Transverse colon (tissue), 4 donors: ENCODE results near the gene DMRTB1. TPM values are rescaled to one million over a fixed set of nuclear protein-coding genes. Genes with fewer than 3 reads are reported as not detected.

Experiments
- DNase-seq: peaks from one replicate; pipeline ENCODE4 v3.0.0-alpha.2; 2019
- H3K27ac ChIP-seq, 4 donors: fragments of 200-600 bp; sonication (generic); 2 replicates each; pipeline ENCODE4 v1.5.1; 2016 to 2018; ENCODE audit warnings: inconsistent platforms in 4 of 4
- H3K27me3 ChIP-seq: fragments of 200-600 bp; sonication (generic); 2 replicates; pipeline ENCODE4 v1.5.1; 2017; ENCODE audit warnings: inconsistent platforms
- H3K36me3 ChIP-seq, 4 donors: fragments of 200-600 bp; sonication (generic); 2 replicates each; pipeline ENCODE4 v1.5.1; 2017 to 2019; ENCODE audit warnings: inconsistent platforms in 4 of 4
- H3K4me1 ChIP-seq, 4 donors: fragments of 200-600 bp; sonication (generic); 2 replicates each; pipeline ENCODE4 v1.5.1; 2017 to 2020; ENCODE audit warnings: inconsistent platforms in 4 of 4
- H3K4me3 ChIP-seq, 4 donors: fragments of 200-600 bp; sonication (generic); 1 replicate in 1 of 4; 2 replicates in 3 of 4; pipeline versions ENCODE4 v1.5.1 to v1.6.1; 2017 to 2019; ENCODE audit warnings: inconsistent platforms in 4 of 4
- H3K9me3 ChIP-seq, 2 donors: fragments of 200-600 bp; sonication (generic); 2 replicates each; pipeline ENCODE4 v1.5.1; 2017 to 2019; ENCODE audit warnings: inconsistent platforms in 2 of 2
- EP300 ChIP-seq: sonication (generic); formaldehyde crosslinking; IDR thresholded peaks from one replicate; pipeline ENCODE4 v1.6.1; 2017; ENCODE audit warnings: antibody characterized with exemption, low read depth
- POLR2A ChIP-seq: fragments of 450-650 bp; IDR thresholded peaks from one replicate; pipeline ENCODE4 v1.6.1; 2016; ENCODE audit warnings: antibody characterized with exemption, mild to moderate bottlenecking, moderate library complexity
- POLR2AphosphoS5 ChIP-seq, 3 donors: sonication (generic); formaldehyde crosslinking; IDR thresholded peaks; one replicate each; pipeline ENCODE4 v1.6.1; 2016; ENCODE audit warnings: antibody characterized with exemption in 3 of 3
- WGBS, 2 donors: methylation state at CpG; one replicate each; pipeline ENCODE4 v1.1.5; 2018; ENCODE audit warnings: low coverage in 1 of 2; 5-methylcytosine and 5-hydroxymethylcytosine counted together
- in situ Hi-C, 4 donors: fragments of 200-750 bp; cut with MboI; loops; one replicate each; pipeline versions ENCODE4 v1.15.0 to v1.15.1; 2017; ENCODE audit warnings: low sequenced_read_pairs in 3 of 4, low pct_ligation_motif_present in 1 of 4, low pct_unique_long_range_greater_than_20kb in 1 of 4
- intact Hi-C: fragments of 100-400 bp; cut with DNase I; formaldehyde crosslinking; loops from one replicate; pipeline ENCODE4 v1.15.1; 2023; ENCODE audit warnings: low total_unique reads
- total RNA-seq, 4 donors: library from RNA; depleted of rRNA; stranded (reverse); fragments of >200 nt; gene quantifications; one replicate each; pipeline ENCODE4 v1.1.0, GENCODE V29; 2016
- TF ChIP-seq, protein P1 (sequence below), 5 experiments: fragments of 200-600 bp in 3 of 5; fragments of 450-650 bp in 2 of 5; sonication (generic) in 3 of 5; IDR thresholded peaks; 1 replicate in 2 of 5; 2 replicates in 3 of 5; pipeline ENCODE4 v1.5.1; 2016 to 2017; ENCODE audit warnings: antibody characterized with exemption in 5 of 5, inconsistent platforms in 3 of 5, mild to moderate bottlenecking in 2 of 5, moderate library complexity in 1 of 5

DMRTB1 gene
- total RNA-seq, 4 donors from 2014 or later = not detected

DNA sequence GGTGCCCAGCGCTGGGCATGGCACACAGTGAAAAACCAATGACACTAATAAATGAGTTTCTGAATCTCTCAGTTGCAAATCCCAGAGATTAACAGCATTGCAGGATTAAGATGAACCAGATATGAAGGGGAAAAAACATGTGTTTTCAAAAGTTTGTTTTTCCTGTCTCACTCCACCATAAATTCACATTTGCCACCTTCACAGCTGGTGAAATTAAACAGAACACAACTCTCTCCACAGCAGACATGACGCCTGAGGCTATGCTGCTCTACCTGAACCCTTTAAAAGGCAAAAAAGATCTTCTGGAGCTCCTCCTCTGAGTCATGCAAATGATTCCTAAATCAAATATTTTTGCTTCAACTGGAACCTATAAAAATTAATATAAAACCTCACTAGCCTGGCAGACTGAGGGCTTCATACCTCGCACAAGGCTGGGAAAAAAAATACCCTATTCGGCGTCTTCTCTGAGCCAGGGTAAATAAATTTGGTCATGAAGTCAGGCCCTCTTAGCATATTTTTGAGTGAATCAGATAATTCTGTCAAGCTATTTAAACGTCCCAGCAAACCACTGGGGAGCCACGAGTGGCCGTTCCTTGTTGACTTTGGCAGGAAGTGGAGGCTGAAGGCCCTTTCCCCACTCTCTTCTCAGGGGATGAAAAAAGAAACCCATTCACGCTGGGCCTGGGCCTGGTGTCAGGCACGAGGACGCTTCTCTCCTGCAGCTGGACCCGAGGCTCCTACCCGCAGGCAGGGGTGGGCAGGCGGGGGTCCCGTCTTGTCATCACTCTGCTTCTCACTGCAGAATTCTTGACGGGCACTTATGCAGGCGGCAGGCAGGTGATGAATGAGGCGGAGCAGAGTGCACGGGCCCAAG, 53.0 kb downstream of the DMRTB1 start:
- in situ Hi-C loops (no loop called here), intact Hi-C loops (no loop called here)
- 68 to 81% methylated on average over 3 to 19 of the region's 19 CpGs for WGBS, 2 donors
- H3K36me3 ChIP-seq = no peaks in the 10 kb centered on the region
- H3K9me3 ChIP-seq = no peaks in the 10 kb centered on the region
- H3K27ac ChIP-seq = peak overlapping the region in 3 of 4 donors; percentile 9 to 77 (median 30)
- TF ChIP-seq EP300 (no peak), POLR2AphosphoS5 (IDR thresholded peaks at IDR 0.05) (peak in 2 of 3 donors; percentile 9 to 27), POLR2A (no peak)
- TF ChIP-seq, protein P1, sequence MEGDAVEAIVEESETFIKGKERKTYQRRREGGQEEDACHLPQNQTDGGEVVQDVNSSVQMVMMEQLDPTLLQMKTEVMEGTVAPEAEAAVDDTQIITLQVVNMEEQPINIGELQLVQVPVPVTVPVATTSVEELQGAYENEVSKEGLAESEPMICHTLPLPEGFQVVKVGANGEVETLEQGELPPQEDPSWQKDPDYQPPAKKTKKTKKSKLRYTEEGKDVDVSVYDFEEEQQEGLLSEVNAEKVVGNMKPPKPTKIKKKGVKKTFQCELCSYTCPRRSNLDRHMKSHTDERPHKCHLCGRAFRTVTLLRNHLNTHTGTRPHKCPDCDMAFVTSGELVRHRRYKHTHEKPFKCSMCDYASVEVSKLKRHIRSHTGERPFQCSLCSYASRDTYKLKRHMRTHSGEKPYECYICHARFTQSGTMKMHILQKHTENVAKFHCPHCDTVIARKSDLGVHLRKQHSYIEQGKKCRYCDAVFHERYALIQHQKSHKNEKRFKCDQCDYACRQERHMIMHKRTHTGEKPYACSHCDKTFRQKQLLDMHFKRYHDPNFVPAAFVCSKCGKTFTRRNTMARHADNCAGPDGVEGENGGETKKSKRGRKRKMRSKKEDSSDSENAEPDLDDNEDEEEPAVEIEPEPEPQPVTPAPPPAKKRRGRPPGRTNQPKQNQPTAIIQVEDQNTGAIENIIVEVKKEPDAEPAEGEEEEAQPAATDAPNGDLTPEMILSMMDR (IDR thresholded peaks at IDR 0.05) = no peak
- H3K4me3 ChIP-seq = no peak overlapping the region
- no peak for DNase-seq
- H3K4me1 ChIP-seq = peaks cover 0 to 10% (median 6%) of the 10 kb centered on the region in 4 donors
- H3K27me3 ChIP-seq = no peaks in the 10 kb centered on the region

DNA sequence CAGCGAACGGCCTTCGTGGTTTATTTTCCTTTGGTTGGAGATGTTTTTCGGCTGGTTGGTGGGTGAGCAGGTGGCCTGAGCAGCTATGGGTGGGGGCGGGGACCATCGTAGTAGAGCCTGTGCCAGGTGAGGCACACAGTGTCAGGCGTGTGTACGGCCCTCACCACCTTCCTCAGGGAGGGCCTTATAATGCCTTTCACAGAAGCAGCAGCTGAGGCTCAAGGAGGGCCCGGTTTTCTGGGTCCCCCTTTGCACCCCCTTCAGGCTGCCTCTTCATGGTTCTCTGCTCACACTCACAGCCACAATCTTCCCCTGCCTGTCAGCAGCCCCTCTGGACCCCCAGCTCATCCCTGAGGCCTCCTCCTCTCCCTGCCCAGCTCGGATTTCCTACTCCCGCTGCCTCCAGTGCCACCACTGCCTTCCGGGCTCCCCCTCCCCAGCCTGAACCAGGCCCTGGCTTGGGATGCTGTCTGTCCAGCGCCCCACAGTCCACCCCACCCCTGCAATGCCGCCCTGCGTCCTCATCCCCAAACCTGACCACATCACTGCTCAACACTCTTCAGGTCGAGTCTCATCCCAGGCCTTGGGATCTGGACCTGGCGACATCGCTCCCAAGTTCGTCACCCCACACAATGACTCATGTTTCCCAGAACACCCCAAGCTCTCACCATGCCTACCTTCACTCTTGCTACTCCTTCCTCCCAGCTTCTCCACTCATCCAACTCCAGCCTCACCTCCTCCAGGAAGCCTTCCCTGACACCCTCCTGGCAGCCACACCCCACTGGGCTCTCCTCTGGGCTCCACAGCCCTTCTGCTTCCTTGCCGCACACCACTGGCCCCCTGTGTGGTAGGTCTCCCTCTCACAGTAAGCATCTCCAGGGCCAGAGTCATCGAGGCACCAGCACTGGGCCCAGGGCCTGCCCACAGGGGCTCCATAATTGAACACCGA, 53.9 kb downstream of the DMRTB1 start:
- no peak overlapping the region for H3K4me3 ChIP-seq
- no peak for DNase-seq
- H3K27ac ChIP-seq = peak overlapping the region in 3 of 4 donors; percentile 9 to 77 (median 30)
- peaks cover 0 to 10% (median 6%) of the 10 kb centered on the region in 4 donors for H3K4me1 ChIP-seq
- intact Hi-C loops (no loop called here), in situ Hi-C loops (no loop called here)
- WGBS, 2 donors = 78 to 85% methylated on average over 5 to 21 of the region's 22 CpGs
- no peaks in the 10 kb centered on the region for H3K27me3 ChIP-seq
- TF ChIP-seq EP300 (no peak), POLR2A (no peak), POLR2AphosphoS5 (IDR thresholded peaks at IDR 0.05) (no peak)
- TF ChIP-seq, protein P1 (IDR thresholded peaks at IDR 0.05) = no peak
- H3K9me3 ChIP-seq = no peaks in the 10 kb centered on the region
- H3K36me3 ChIP-seq = no peaks in the 10 kb centered on the region

DNA sequence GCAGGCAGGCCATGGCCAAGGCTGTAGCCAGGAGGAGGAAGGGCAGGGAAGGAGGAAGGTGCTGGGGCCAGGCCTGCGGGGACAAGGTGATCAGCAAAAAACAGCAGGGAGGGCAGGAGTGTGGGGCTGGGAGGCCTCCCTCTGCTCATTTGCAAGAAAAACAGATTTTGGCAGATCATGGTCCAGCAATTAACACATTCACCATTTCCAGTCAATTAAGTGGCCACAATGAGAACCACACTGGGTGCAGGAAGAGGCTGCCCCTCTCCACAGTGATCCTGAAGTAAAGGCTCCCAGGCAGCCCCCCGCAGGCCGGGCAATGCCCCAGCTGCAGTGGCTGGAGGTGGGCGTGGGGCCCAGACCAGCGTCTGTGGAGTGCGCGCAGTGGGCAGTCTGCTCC, 54.6 kb downstream of the DMRTB1 start:
- no peaks in the 10 kb centered on the region for H3K36me3 ChIP-seq
- DNase-seq = no peak
- intact Hi-C loops (no loop called here), in situ Hi-C loops (no loop called here)
- no peak overlapping the region for H3K4me3 ChIP-seq
- H3K9me3 ChIP-seq = no peaks in the 10 kb centered on the region
- peaks cover 0 to 10% (median 6%) of the 10 kb centered on the region in 4 donors for H3K4me1 ChIP-seq
- H3K27ac ChIP-seq = no peak overlapping the region
- no peaks in the 10 kb centered on the region for H3K27me3 ChIP-seq
- TF ChIP-seq EP300 (no peak), POLR2AphosphoS5 (IDR thresholded peaks at IDR 0.05) (no peak), POLR2A (no peak)
- TF ChIP-seq, protein P1 (IDR thresholded peaks at IDR 0.05) = no peak
- 86 to 100% methylated on average over 1 to 6 of the region's 7 CpGs for WGBS, 2 donors

DNA sequence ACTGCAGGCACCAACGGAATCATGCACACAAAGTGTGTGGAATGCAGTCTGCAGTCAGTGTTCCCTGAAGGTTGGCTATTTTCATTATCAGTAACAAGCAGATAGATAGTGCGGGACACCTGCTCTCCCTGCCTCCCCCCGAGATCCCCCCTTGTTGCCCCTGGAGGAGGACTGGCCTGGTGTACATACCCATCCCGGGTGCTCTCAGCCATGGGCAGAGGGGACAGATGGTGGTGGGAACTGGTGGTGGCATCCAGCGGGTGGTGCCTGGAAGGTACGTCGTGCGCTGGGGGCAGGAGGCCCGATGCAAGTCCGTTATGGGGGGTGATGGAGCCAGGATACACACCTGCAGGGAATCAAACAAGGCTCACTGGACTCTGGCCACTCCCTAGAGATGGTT, 55.2 kb downstream of the DMRTB1 start:
- no peaks in the 10 kb centered on the region for H3K27me3 ChIP-seq
- H3K27ac ChIP-seq = no peak overlapping the region
- intact Hi-C loops = no loop called here
- DNase-seq = no peak
- in situ Hi-C loops = no loop called here
- H3K36me3 ChIP-seq = no peaks in the 10 kb centered on the region
- H3K4me1 ChIP-seq = peaks cover 0 to 10% (median 6%) of the 10 kb centered on the region in 4 donors
- H3K9me3 ChIP-seq = no peaks in the 10 kb centered on the region
- TF ChIP-seq POLR2AphosphoS5 (IDR thresholded peaks at IDR 0.05) = no peak
- TF ChIP-seq, protein P1 (IDR thresholded peaks at IDR 0.05) = no peak
- no peak for TF ChIP-seq POLR2A
- TF ChIP-seq EP300 = no peak
- H3K4me3 ChIP-seq = no peak overlapping the region
- 95% methylated on average over 10 of the region's 10 CpGs; no CpG with 5 or more reads in 1 of the 2 donors for WGBS, 2 donors
